ENCODE measurements around the gene SMOC2.

SMOC2 gene

DNA sequence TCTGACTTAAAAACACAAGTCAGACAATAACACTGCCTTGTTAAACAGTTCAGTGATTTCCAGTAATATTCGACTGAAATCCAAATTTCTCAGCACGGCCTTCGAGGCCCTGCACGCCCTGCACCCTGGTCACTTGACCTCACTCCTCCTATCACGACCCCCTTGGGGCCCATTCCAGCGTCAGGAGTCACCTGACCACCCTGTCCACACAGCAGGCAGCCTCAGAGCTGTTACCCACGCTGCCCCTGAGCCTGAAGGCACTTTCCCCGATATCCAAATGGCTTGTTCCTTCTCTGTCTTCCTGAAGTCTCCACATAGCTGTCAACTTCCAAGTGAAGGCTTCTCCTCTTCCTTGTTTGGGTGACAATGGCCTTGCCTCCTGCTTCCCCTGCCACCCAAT, 33.1 kb upstream of the SMOC2 start:
- peaks cover 4% of the 10 kb centered on the region for H3K27me3 ChIP-seq (ENCODE audit: insufficient read depth, poor library complexity, severe bottlenecking)
- no peaks in the 10 kb centered on the region for H3K9me3 ChIP-seq (ENCODE audit: severe bottlenecking)
- DNase-seq (ENCODE audit: low spot score) (no peak), ATAC-seq (ENCODE audit: low read depth) (no peak)
- H3K36me3 ChIP-seq (ENCODE audit: low read depth), result no peaks in the 10 kb centered on the region
- no peaks in the 10 kb centered on the region for H3K4me1 ChIP-seq (ENCODE audit: insufficient read depth, poor library complexity, severe bottlenecking)
- TF ChIP-seq CTCF (IDR thresholded peaks at IDR 0.05; ENCODE audit: poor library complexity, severe bottlenecking), result no peak
- no peak overlapping the region for H3K27ac ChIP-seq (ENCODE audit: poor library complexity, severe bottlenecking)
- no peak overlapping the region for H3K4me3 ChIP-seq (ENCODE audit: severe bottlenecking)

- ATAC-seq (ENCODE audit: low read depth), result no peak
- H3K36me3 ChIP-seq (ENCODE audit: low read depth), result no peaks in the 10 kb centered on the region
- H3K4me1 ChIP-seq (ENCODE audit: insufficient read depth, poor library complexity, severe bottlenecking), result no peaks in the 10 kb centered on the region
- no peak for DNase-seq (ENCODE audit: low spot score)
- H3K9me3 ChIP-seq (ENCODE audit: severe bottlenecking), result no peaks in the 10 kb centered on the region
- no peak for TF ChIP-seq CTCF (IDR thresholded peaks at IDR 0.05; ENCODE audit: poor library complexity, severe bottlenecking)
- no peak overlapping the region for H3K4me3 ChIP-seq (ENCODE audit: severe bottlenecking)
- no peak overlapping the region for H3K27ac ChIP-seq (ENCODE audit: poor library complexity, severe bottlenecking)
- H3K27me3 ChIP-seq (ENCODE audit: insufficient read depth, poor library complexity, severe bottlenecking), result peaks cover 2% of the 10 kb centered on the region
Measured at GRCh38 chr6:168408504-168409136, 32.4 kb upstream of the SMOC2 start.

GRCh38 chr6:168410035-168410434, 30.9 kb upstream of the SMOC2 start:
- DNase-seq (ENCODE audit: low spot score), result no peak
- Histone ChIP-seq H3K4me1 (ENCODE audit: insufficient read depth, poor library complexity, severe bottlenecking) (no peaks in the 10 kb centered on the region), H3K27me3 (ENCODE audit: insufficient read depth, poor library complexity, severe bottlenecking) (no peaks in the 10 kb centered on the region), H3K27ac (ENCODE audit: poor library complexity, severe bottlenecking) (no peak overlapping the region), H3K9me3 (ENCODE audit: severe bottlenecking) (no peaks in the 10 kb centered on the region), H3K36me3 (ENCODE audit: low read depth) (no peaks in the 10 kb centered on the region), H3K4me3 (ENCODE audit: severe bottlenecking) (no peak overlapping the region)
- no peak for TF ChIP-seq CTCF (IDR thresholded peaks at IDR 0.05; ENCODE audit: poor library complexity, severe bottlenecking)
- no peak for ATAC-seq (ENCODE audit: low read depth)

DNA sequence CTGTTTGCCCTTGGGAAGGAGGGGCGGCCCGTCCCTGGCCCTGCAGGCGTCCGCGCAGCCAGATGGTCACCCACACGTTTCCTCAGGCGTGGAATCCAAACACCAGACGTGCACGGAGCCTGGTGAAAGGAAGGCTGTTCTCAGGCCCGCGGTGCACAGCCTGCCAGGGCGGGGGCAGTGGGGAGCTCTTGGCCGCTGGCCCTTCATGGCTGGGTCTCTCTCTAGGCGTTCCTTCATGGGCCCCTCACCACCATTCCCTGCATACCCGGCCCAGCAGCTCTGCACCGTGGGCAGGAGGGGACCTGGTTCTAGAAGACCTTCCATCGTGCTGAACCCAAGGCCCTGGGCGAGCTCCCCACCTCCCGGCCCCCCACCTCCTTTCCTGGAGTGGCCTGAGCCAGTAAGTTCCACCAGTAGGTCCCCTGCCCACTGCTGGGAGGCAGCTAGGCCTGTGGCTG, 30.4 kb upstream of the SMOC2 start:
- Histone ChIP-seq H3K27ac (ENCODE audit: poor library complexity, severe bottlenecking) (no peak overlapping the region), H3K9me3 (ENCODE audit: severe bottlenecking) (no peaks in the 10 kb centered on the region), H3K27me3 (ENCODE audit: insufficient read depth, poor library complexity, severe bottlenecking) (no peaks in the 10 kb centered on the region), H3K4me3 (ENCODE audit: severe bottlenecking) (no peak overlapping the region), H3K4me1 (ENCODE audit: insufficient read depth, poor library complexity, severe bottlenecking) (no peaks in the 10 kb centered on the region), H3K36me3 (ENCODE audit: low read depth) (no peaks in the 10 kb centered on the region)
- ATAC-seq (ENCODE audit: low read depth), result no peak
- TF ChIP-seq CTCF (IDR thresholded peaks at IDR 0.05; ENCODE audit: poor library complexity, severe bottlenecking), result no peak
- no peak for DNase-seq (ENCODE audit: low spot score)

- Histone ChIP-seq H3K4me1 (ENCODE audit: insufficient read depth, poor library complexity, severe bottlenecking) (no peaks in the 10 kb centered on the region), H3K4me3 (ENCODE audit: severe bottlenecking) (no peak overlapping the region), H3K36me3 (ENCODE audit: low read depth) (no peaks in the 10 kb centered on the region), H3K27me3 (ENCODE audit: insufficient read depth, poor library complexity, severe bottlenecking) (no peaks in the 10 kb centered on the region), H3K27ac (ENCODE audit: poor library complexity, severe bottlenecking) (no peak overlapping the region), H3K9me3 (ENCODE audit: severe bottlenecking) (no peaks in the 10 kb centered on the region)
- no peak for TF ChIP-seq CTCF (IDR thresholded peaks at IDR 0.05; ENCODE audit: poor library complexity, severe bottlenecking)
- ATAC-seq (ENCODE audit: low read depth) (no peak), DNase-seq (ENCODE audit: low spot score) (no peak)
Measured at GRCh38 chr6:168411130-168411529, 29.9 kb upstream of the SMOC2 start.
